Neural cell (in vitro differentiated cells): Measurements from ENCODE around the gene MTMR3. TPM values are rescaled to one million over a fixed set of nuclear protein-coding genes. Genes with fewer than 3 reads are reported as not detected.

Experiments
- H2AFZ ChIP-seq: fragments of 200-600, 300-800 bp; sonication (generic), shearing (Covaris generic); 2 replicates; pipeline ENCODE4 v1.6.0; 2014; ENCODE audit warnings: low read depth, mild to moderate bottlenecking, antibody characterized with exemption, low read length, moderate library complexity
- H3F3A ChIP-seq: fragments of 200-600 bp; shearing (Covaris generic); 2 replicates; pipeline ENCODE4 v1.6.1; 2016; ENCODE audit warnings: mild to moderate bottlenecking, moderate library complexity, mixed read lengths, antibody characterized with exemption, low read length; ENCODE audit not compliant: insufficient read depth, poor library complexity, severe bottlenecking
- H3K27ac ChIP-seq: fragments of 200-600, 300-800 bp; sonication (generic), shearing (Covaris generic); 2 replicates; pipeline ENCODE4 v1.5.1; 2014; ENCODE audit warnings: mild to moderate bottlenecking, low read length, moderate library complexity
- H3K27me3 ChIP-seq: fragments of 300-800, 200-600 bp; sonication (generic), shearing (Covaris generic); 2 replicates; pipeline ENCODE4 v1.6.0; 2014; ENCODE audit warnings: mild to moderate bottlenecking, low read depth, low read length, moderate library complexity; ENCODE audit not compliant: insufficient read depth
- H3K36me3 ChIP-seq: fragments of 300-800, 200-600 bp; sonication (generic), shearing (Covaris generic); 2 replicates; pipeline ENCODE4 v1.5.1; 2014; ENCODE audit warnings: mild to moderate bottlenecking, antibody characterized with exemption, low read length, moderate library complexity; ENCODE audit not compliant: insufficient read depth
- H3K4me2 ChIP-seq: fragments of 300-800, 200-600 bp; sonication (generic), shearing (Covaris generic); 2 replicates; pipeline ENCODE4 v1.6.0; 2014; ENCODE audit warnings: mild to moderate bottlenecking, low read length
- H3K4me3 ChIP-seq: fragments of 300-800, 200-600 bp; sonication (generic), shearing (Covaris generic); 2 replicates; pipeline ENCODE4 v1.5.1; 2014; ENCODE audit warnings: mild to moderate bottlenecking, low read length, moderate library complexity
- H3K79me2 ChIP-seq: fragments of 200-600 bp; shearing (Covaris generic); replicated peaks from 2 replicates; pipeline ENCODE4 v1.6.0; 2014; ENCODE audit warnings: mild to moderate bottlenecking, low read length, moderate library complexity; ENCODE audit not compliant: insufficient read depth
- H3K9ac ChIP-seq: fragments of 300-800, 200-600 bp; sonication (generic), shearing (Covaris generic); 2 replicates; pipeline ENCODE4 v1.6.1; 2016; ENCODE audit warnings: mild to moderate bottlenecking, low read length, mixed read lengths
- H3K9me2 ChIP-seq: fragments of 200-600 bp; shearing (Covaris generic); 2 replicates; pipeline ENCODE4 v1.6.1; 2016; ENCODE audit warnings: mild to moderate bottlenecking, low read length, mixed read lengths; ENCODE audit not compliant: insufficient read depth
- H3K9me3 ChIP-seq: fragments of 200-600, 300-800 bp; sonication (generic), shearing (Covaris generic); 2 replicates; pipeline ENCODE4 v1.6.1; 2016; ENCODE audit warnings: mild to moderate bottlenecking, mixed run types, low read length, moderate library complexity, mixed read lengths
- H4K20me1 ChIP-seq: fragments of 200-600 bp; shearing (Covaris generic); 2 replicates; pipeline ENCODE4 v1.6.1; 2016; ENCODE audit warnings: mild to moderate bottlenecking, mixed run types; ENCODE audit not compliant: insufficient read depth
- EP300 ChIP-seq: fragments of 450-650 bp; conservative IDR thresholded peaks from 2 replicates; pipeline ENCODE4 v1.6.1; 2014; ENCODE audit warnings: antibody characterized with exemption, mild to moderate bottlenecking, moderate library complexity; ENCODE audit not compliant: poor library complexity, severe bottlenecking
- EZH2 ChIP-seq: fragments of 200-600, 300-800 bp; shearing (Covaris generic), sonication (generic); IDR thresholded peaks from 2 replicates; pipeline ENCODE4 v1.6.1; 2014; ENCODE audit warnings: antibody characterized with exemption, low read length, borderline replicate concordance, mild to moderate bottlenecking; ENCODE audit not compliant: insufficient read depth, poor library complexity, severe bottlenecking
- MXI1 ChIP-seq: fragments of 450-650 bp; conservative IDR thresholded peaks from 2 replicates; pipeline ENCODE4 v1.6.1; 2014; ENCODE audit warnings: antibody characterized with exemption, mild to moderate bottlenecking; ENCODE audit not compliant: poor library complexity, severe bottlenecking
- POLR2AphosphoS5 ChIP-seq: IDR thresholded peaks from 2 replicates; pipeline ENCODE4 v1.6.1; 2012
- RAD21 ChIP-seq: fragments of 450-650 bp; conservative IDR thresholded peaks from 2 replicates; pipeline ENCODE4 v1.6.1; 2014; ENCODE audit warnings: antibody characterized with exemption, mild to moderate bottlenecking, moderate library complexity
- REST ChIP-seq: IDR thresholded peaks from 2 replicates; pipeline ENCODE4 v1.6.1; 2012; ENCODE audit warnings: borderline replicate concordance
- SMC3 ChIP-seq: fragments of 450-650 bp; conservative IDR thresholded peaks from 2 replicates; pipeline ENCODE4 v1.6.1; 2014; ENCODE audit warnings: antibody characterized with exemption, mild to moderate bottlenecking, moderate library complexity; ENCODE audit not compliant: poor library complexity
- TAF1 ChIP-seq: IDR thresholded peaks from 2 replicates; pipeline ENCODE4 v1.6.1; 2012; ENCODE audit warnings: low read depth
- polyA plus RNA-seq: library from polyadenylated mRNA; depleted of rRNA; stranded (reverse); fragments of >200 nt; gene quantifications from 2 replicates; pipeline ENCODE4 v1.2.3, GENCODE V29; 2014
- TF ChIP-seq, protein P1 (sequence below): fragments of 450-650 bp; IDR thresholded peaks from 2 replicates; pipeline ENCODE4 v1.5.1; 2014; ENCODE audit warnings: antibody characterized with exemption, mild to moderate bottlenecking, moderate library complexity; ENCODE audit not compliant: poor library complexity, severe bottlenecking

The MTMR3 gene
- polyA plus RNA-seq, 1 donor from 2014 or later, result 46.7 TPM

DNA sequence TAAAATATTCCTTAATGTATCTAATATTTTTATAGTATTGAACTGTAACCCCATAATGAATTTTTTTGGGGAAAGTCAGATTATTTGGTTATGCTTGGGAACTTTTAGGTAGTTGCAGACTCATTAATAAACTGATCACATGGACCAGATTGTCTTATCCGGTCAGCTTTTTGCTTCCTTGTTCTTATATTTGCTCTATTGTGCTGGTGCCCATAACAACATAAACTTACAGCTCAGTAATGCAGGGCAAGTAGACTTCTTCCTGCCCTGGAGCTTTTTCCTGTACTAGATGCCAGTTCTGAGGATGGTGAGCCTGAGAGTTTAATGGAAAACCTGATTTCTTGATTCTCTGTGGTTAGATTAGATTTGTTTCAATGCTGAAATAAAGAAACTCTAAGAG, 53.2 kb downstream of the MTMR3 start:
- Histone ChIP-seq H3F3A (no peaks in the 10 kb centered on the region), H3K79me2 (peaks cover 77% of the 10 kb centered on the region), H3K27ac (no peak overlapping the region), H3K27me3 (no peaks in the 10 kb centered on the region), H2AFZ (no peak overlapping the region), H3K4me3 (no peak overlapping the region), H4K20me1 (no peaks in the 10 kb centered on the region), H3K4me2 (no peak overlapping the region), H3K9me3 (no peaks in the 10 kb centered on the region), H3K36me3 (no peaks in the 10 kb centered on the region), H3K9me2 (no peaks in the 10 kb centered on the region), H3K9ac (no peak overlapping the region)
- TF ChIP-seq, protein P1, sequence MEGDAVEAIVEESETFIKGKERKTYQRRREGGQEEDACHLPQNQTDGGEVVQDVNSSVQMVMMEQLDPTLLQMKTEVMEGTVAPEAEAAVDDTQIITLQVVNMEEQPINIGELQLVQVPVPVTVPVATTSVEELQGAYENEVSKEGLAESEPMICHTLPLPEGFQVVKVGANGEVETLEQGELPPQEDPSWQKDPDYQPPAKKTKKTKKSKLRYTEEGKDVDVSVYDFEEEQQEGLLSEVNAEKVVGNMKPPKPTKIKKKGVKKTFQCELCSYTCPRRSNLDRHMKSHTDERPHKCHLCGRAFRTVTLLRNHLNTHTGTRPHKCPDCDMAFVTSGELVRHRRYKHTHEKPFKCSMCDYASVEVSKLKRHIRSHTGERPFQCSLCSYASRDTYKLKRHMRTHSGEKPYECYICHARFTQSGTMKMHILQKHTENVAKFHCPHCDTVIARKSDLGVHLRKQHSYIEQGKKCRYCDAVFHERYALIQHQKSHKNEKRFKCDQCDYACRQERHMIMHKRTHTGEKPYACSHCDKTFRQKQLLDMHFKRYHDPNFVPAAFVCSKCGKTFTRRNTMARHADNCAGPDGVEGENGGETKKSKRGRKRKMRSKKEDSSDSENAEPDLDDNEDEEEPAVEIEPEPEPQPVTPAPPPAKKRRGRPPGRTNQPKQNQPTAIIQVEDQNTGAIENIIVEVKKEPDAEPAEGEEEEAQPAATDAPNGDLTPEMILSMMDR, result no peak
- TF ChIP-seq SMC3, result no peak
- TF ChIP-seq EZH2, result no peak

- Histone ChIP-seq H3K36me3 (no peaks in the 10 kb centered on the region), H3K9me2 (no peaks in the 10 kb centered on the region), H2AFZ (no peak overlapping the region), H3K79me2 (peaks cover 74% of the 10 kb centered on the region), H3F3A (no peaks in the 10 kb centered on the region), H3K4me2 (no peak overlapping the region), H3K4me3 (no peak overlapping the region), H3K9ac (no peak overlapping the region), H4K20me1 (no peaks in the 10 kb centered on the region), H3K27me3 (no peaks in the 10 kb centered on the region), H3K9me3 (no peaks in the 10 kb centered on the region), H3K27ac (no peak overlapping the region)
- TF ChIP-seq EZH2, result no peak
- no peak for TF ChIP-seq MXI1
- no peak for TF ChIP-seq SMC3
- TF ChIP-seq EP300, result no peak
- TF ChIP-seq POLR2AphosphoS5, result no peak
- no peak for TF ChIP-seq TAF1
- TF ChIP-seq REST, result no peak
- TF ChIP-seq, protein P1, result no peak
- TF ChIP-seq RAD21, result no peak
Measured at GRCh38 chr22:29937940-29938693, 55.1 kb downstream of the MTMR3 start.
